HT-29 (cell line): Measurements from ENCODE around the gene PSKH1. TPM values are rescaled to one million over a fixed set of nuclear protein-coding genes. Genes with fewer than 3 reads are reported as not detected.
A peak's percentile ranks its signal among the peaks of the same experiment; 100 is the strongest.
"Not testable (repeated sequence)": the region's sequence is repeated elsewhere in the genome, so short reads cannot be mapped to it uniquely, and the experiment has no call there.

Source experiments
- DNase-seq: peaks from one replicate; pipeline ENCODE4 v3.0.0-alpha.2; 2015; ENCODE audit warnings: low spot score
- total RNA-seq: library from RNA; depleted of rRNA; stranded (reverse); fragments of >200 nt; shearing (Covaris generic); gene quantifications from 2 replicates; pipeline ENCODE4 v1.2.3, GENCODE V29; 2014

The PSKH1 gene
- total RNA-seq, 1 experiment from 2014 or later, result 15.1 TPM

DNA sequence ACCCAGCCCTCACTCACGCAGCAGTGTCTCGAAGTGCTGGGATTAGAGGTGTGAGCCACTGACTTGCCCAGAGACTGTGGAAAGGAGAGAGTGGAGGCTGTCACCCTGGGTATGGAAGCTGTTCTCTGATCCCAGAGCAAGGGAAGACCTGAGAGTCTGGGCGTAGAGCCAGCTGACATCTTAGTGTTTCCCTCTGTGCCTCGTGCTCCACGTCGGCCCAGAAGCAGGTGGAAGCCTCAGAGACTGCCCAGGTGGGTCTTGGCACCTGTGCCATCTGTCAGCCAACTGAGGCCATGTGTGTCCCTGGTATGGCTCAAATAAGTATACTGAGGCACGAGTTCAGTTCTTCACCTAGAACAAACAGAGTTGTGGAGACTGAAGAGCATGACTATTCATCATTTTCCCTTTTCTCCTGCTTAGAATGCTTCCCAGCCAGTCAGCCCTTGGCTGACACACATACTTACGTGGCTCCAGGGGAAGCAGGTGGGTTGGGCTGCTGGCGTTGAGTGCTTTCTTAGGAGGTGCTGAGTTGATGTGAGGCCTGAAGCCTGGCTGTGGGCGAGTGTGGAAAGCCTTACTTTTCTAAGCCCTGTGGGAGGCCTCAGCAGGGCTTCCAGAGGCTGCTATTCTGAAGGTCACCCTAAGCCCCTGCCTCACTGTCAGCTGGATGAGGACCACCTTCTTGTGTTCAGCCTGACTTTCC lies 30.5 kb downstream of the PSKH1 start:
- DNase-seq, result no peak

- no peak for DNase-seq
Measured at GRCh38 chr16:67924140-67924906, 31.3 kb downstream of the PSKH1 start.

DNA sequence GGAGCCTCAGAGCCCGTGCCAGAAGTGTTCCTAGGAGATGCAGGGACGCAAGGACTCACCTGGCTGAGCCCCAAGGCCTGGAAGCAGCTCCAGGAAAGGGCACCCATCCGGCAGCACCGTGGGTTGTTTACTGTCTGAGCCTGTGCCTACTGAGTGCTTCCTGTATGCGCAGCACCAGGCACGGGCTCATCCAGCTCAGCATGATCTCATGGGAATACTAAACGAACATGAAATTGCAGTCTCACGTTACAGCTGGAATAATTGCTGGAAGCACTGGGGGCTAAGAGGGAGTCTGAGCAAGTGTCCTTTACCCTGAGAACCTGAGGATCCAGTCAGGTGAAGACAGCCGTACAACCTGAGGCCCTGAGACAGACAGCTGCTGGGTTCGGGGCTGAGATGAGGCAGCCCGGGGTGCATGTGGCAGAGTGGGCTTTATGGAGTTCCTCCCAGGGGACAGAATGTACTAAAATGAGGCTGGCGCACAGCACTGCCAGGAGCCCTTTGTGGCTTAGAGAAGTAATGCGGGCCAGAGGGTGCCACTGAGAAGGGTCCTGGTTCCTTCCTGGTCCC lies 33.2 kb downstream of the PSKH1 start:
- DNase-seq, result no peak

DNA sequence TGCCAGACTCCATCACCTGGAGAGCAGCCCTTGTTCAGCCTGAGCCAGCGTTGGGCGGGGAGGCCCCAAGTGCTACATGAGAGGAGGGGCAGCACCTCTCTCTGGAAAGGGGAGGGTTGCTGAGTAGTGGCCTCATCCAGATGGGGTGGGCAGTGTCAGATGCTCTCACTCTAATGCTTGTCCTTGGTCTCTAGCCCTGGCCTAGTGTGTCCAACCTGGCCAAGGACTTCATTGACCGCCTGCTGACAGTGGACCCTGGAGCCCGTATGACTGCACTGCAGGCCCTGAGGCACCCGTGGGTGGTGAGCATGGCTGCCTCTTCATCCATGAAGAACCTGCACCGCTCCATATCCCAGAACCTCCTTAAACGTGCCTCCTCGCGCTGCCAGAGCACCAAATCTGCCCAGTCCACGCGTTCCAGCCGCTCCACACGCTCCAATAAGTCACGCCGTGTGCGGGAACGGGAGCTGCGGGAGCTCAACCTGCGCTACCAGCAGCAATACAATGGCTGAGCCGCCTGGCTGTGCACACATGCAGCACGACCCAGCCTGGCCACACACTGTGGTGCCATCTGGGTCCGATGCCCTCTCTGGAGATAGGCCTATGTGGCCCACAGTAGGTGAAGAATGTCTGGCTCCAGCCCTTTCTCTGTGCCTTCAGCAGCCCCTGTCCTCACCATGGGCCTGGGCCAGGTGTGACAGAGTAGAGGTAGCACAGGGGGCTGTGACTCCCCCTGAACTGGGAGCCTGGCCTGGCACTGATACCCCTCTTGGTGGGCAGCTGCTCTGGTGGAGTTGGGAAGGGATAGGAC lies 34.3 kb downstream of the PSKH1 start:
- DNase-seq, result no peak

DNA sequence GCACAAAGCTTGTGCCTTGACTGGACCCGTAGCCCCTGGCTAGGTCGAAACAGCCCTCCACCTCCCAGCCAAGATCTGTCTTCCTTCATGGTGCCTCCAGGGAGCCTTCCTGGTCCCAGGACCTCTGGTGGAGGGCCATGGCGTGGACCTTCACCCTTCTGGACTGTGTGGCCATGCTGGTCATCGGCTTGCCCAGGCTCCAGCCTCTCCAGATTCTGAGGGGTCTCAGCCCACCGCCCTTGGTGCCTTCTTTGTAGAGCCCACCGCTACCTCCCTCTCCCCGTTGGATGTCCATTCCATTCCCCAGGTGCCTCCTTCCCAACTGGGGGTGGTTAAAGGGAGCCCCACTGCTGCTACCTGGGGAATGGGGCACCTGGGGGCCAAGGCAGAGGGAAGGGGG lies 35.1 kb downstream of the PSKH1 start:
- no peak for DNase-seq

GRCh38 chr16:67928561-67929364 lies 35.7 kb downstream of the PSKH1 start:
- DNase-seq, result peak; percentile 70

DNA sequence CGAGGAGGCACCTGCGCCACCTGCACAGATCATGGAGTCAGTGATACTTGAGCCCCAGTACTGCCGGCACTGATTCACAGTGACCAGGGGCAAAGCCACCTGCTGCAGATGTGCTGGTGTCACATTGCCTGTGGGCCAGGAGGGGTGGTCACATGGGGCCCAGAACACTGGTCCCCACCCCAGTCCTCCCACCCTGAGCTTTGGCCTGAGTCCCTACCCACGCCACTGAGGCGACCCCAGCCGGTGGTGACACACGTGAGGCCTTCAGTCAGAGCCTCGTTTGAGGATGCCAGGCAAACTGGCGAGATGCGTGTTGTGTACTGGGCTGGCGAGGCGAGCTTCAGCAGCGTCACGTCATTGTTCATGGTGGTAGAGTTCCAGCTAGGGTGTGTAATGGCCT lies 37.1 kb downstream of the PSKH1 start:
- no peak for DNase-seq

DNA sequence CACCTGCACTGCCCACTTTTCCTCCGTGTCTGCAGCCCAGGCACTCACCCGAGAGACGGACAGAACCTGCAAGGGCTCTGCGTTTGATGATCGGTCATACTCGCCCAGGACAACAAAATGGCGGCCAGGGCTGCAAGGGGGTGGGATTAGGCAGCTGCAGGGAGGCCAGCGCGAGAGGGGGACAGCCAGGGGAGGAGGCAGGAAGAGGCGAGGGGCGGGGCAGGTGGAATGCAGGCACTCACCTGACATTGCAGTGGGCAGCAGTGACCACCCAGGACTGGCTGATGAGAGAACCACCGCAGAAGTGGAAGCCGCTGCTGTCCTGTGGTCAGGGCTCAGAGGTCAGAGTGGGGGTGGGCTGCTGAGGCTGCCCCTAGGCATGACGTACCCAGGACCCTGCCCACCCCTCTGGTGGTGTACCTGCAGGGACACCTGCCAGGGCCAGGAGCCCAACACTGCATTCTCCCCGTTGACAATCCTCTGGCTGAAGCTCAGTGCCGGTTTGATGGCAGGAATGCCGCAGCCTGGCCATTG lies 37.7 kb downstream of the PSKH1 start:
- no peak for DNase-seq

DNA sequence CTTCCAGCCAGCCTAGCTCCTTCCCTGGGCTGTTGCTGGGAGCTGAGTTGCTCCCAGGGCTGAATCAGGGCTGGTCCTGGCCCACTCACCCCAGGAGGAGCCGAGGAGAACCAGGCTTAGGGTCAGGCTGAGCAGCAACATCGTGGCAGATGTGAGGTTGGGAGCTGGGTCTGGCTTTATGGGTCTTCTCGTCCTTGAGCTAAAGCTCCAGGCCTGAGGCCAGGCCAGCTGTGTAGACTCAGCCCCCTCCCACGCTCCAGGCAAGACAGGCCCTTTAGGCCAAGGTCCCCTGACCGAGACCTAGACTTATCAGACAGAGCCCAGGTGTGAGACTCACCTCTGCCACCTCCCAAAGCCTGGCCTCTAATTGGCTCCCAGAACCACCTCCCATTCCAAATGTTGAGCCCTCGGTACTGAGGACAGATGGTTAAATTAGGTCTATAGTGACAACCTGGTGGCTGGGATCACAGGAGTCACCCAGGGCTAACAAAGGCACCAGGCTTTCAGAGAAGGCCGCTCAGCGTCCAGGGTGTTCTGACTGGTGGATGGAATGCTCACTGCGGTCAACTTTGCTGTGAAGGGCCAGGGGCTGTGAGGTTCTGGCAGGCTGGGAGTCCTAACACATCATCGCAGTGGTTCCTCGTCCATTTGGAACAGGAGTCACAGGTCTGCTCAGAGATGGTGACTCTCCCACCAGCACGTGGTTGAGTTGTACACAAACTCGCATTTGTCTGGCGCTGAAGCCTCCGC lies 38.8 kb downstream of the PSKH1 start, which contains the start of gene CTRL:
CTRL (minus strand) TSS at position 151 of the 750 bp plus-strand sequence; CDS start at position 141, 10 bp downstream.
- DNase-seq, result no peak

DNA sequence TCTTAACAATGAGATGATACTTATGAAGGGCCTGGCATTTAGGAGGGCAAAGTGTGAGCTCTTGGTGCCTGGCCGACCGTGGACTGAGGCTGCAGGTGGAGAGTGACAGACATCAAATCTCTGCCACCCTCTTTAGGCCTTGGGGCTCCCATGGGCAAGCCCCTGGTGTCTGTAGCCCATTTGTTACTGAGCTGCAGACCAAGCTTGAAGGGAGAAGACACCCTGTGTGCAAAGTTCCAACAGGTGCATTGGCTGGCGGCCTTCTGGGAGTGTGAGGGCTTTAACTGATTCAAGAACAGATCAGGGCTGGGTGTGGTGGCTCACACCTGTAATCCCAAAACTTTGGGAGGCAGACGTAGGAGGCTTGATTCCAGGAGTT lies 39.4 kb downstream of the PSKH1 start:
- no peak for DNase-seq

DNA sequence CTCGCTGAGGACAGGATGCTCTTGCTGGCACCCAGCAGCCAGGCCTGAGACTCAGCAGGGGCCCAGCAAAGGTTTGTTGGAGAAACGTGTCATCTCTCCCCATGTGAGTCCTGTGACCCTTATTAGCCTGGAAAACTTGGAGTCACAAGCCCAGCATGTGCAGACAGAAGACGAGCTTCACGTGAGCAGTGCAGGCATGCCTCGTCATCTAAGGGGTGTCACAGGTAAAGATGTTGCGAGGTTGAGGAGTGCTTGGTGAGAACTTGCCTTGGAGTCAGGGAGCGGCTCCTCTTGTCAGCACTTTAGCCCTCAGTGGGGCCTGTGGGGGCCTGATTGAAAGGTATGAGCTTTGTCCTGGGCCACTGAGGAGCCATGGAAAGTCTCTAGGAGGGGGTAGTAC lies 40.8 kb downstream of the PSKH1 start:
- no peak for DNase-seq

DNA sequence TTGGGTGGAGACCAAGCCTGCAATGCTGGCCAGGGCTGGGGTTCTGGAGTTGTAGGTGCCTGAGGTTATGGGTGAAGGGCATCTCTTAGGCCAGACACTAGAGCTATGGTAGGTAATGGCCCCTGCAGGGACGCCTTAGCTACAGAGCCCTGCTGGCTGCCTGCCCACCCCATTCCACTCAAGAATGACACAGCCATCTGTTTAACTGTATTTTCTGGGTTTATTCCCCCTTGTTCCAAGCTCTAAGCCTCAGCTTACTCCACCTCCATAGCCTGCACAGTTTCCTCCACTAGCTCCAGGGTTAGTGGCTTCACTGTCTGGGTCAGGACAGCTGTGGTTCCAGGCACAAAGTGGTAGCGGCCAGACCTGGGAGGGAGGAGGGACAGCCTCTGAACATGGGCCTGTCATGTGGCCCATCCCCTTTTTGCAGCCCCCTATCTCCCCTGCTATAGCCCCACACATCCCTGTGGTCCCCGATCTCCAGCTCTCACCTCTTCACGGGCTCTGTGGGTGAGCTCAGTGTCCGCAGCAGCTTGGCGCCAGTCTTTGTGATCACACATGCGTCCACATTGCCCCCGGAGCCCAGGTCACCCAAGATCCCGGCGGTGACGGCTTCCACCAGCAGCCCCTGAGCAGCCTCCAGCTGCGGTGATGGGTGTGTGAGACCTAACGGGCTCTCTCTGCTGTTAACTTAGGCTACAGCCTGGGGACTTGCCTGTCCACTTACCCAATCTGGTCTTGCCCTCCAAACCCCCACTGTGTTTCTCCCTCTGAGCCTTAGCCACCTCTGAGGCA lies 41.4 kb downstream of the PSKH1 start:
- no peak for DNase-seq

DNA sequence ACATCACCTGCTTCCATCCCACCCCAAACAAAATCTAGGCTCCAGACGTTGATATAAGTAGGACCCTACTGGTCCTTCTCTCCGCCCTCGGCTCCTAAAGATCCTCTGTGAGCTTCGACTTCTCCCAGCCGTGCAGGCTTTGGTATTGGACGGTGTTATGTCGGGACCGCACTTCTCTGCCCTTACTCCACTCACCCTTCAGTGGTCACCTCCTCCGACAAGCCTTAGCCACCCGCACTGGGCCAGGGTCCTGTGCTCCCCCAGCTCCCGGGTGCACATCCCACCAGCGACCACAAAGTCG lies 42.0 kb downstream of the PSKH1 start:
- DNase-seq, result no peak

- DNase-seq, result peak; percentile 98
Measured at GRCh38 chr16:67935402-67936123, 42.5 kb downstream of the PSKH1 start.

DNA sequence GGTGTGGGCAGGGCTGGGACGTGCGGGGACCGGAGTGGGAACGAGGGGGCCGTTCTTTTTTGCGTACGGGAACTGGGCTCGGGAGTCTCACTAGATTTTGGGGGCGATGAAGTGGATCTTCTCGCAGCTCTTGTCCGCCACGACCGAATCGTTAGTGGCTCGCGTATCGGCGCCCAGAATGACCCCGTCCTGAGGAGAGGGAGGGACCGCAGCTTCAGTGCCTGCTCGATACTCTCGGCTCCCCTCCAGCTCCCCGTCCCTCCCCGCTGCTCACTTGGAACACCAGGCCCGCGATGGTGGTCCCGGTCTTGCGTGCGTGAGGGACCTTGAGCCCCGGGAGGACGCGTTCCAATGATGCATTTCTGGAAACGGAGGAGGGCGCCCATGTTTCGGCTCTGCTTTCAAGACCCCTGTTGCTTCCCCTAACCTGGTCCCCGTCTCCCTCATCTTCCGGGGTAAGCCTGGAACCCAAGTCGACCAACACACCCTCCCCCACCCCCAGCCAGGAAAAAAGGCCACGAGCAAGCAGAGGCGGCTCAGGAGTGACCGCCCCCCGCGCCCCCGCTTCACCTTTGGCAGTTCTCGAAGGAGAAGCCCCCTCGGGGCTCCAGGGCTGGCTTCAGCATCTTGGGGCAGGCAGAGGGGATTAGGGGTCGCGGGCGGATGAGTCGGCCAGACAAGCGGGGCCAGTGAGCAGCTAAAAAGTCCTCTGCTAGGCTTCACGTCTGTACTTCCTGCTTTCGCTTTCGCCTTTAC lies 43.2 kb downstream of the PSKH1 start, which contains the start of gene PSMB10:
PSMB10 (minus strand) TSS at position 727 of the 756 bp plus-strand sequence; CDS start at position 626, 101 bp downstream.
- DNase-seq, result peak; percentile 42

GRCh38 chr16:67936880-67937605 lies 44.0 kb downstream of the PSKH1 start:
- DNase-seq, result peak; percentile 72

DNA sequence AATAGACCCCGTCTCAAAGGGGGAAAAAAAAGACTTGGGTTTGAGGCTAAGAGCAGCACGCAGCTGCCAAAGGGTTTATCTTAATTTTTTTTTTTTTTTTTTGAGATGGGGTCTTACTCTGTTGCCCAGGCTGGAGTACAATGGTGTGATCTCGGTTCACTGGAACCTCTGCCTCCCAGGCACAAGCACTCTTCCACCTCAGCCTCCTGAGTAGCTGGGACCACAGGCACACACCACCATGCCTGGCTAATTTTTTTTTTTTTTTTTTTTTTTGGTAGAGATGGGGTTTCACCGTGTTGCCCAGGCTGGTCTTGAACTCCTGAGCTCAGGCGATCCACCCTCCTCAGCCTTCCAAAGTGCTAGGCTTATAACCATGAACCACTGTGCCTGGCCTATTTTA lies 44.7 kb downstream of the PSKH1 start:
- DNase-seq, result not testable (repeated sequence)
